Sigmoid colon (tissue), 4 donors: Measurements from ENCODE around the gene CRTC1.

ENCODE experiments used
- EP300 ChIP-seq, 4 donors: sonication (generic); formaldehyde crosslinking; IDR thresholded peaks; one replicate each; pipeline ENCODE4 v1.6.1; 2017; ENCODE audit warnings: antibody characterized with exemption in 4 of 4
- POLR2A ChIP-seq, 2 donors: fragments of 450-650 bp; IDR thresholded peaks; one replicate each; pipeline ENCODE4 v1.6.1; 2016; ENCODE audit warnings: antibody characterized with exemption in 2 of 2, mild to moderate bottlenecking in 2 of 2, moderate library complexity in 2 of 2
- POLR2AphosphoS5 ChIP-seq, 4 donors: sonication (generic); formaldehyde crosslinking; IDR thresholded peaks; one replicate each; pipeline ENCODE4 v1.6.1; 2017; ENCODE audit warnings: antibody characterized with exemption in 4 of 4
- TF ChIP-seq, protein P1 (sequence below), 4 experiments: fragments of 450-650 bp in 3 of 4; fragments of 200-600 bp in 1 of 4; IDR thresholded peaks; one replicate each; pipeline ENCODE4 v1.5.1; 2016 to 2019; ENCODE audit warnings: antibody characterized with exemption in 4 of 4, mild to moderate bottlenecking in 3 of 4, moderate library complexity in 2 of 4

DNA sequence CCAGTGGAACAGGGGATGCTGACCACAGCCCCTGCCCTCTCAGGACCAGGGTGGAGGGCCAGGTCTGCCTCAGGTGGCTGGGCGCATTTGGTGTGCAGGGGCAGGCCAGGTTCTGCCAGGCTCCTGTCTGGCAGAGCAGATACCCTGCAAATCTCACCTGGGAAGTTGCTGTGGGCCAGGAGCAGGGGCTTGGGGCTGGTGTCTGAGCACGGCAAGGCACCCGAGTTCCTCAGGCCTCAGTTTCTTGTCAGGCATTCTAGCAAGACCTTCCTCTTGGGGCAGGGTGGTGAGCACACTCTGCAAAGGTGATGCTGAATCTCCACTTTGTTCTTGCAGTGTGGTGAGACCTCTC is 1.1 kb downstream of the CRTC1 start:
- TF ChIP-seq, protein P1, sequence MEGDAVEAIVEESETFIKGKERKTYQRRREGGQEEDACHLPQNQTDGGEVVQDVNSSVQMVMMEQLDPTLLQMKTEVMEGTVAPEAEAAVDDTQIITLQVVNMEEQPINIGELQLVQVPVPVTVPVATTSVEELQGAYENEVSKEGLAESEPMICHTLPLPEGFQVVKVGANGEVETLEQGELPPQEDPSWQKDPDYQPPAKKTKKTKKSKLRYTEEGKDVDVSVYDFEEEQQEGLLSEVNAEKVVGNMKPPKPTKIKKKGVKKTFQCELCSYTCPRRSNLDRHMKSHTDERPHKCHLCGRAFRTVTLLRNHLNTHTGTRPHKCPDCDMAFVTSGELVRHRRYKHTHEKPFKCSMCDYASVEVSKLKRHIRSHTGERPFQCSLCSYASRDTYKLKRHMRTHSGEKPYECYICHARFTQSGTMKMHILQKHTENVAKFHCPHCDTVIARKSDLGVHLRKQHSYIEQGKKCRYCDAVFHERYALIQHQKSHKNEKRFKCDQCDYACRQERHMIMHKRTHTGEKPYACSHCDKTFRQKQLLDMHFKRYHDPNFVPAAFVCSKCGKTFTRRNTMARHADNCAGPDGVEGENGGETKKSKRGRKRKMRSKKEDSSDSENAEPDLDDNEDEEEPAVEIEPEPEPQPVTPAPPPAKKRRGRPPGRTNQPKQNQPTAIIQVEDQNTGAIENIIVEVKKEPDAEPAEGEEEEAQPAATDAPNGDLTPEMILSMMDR (IDR thresholded peaks at IDR 0.05), result no peak
- TF ChIP-seq POLR2A (IDR thresholded peaks at IDR 0.05) (no peak), EP300 (IDR thresholded peaks at IDR 0.05) (no peak), POLR2AphosphoS5 (IDR thresholded peaks at IDR 0.05) (no peak)
